IPS-NIHi7 (cell line): ENCODE measurements around the gene DUSP21.
"Not testable (repeated sequence)": the region's sequence is repeated elsewhere in the genome, so short reads cannot be mapped to it uniquely, and the experiment has no call there.

Experiments used
- DNase-seq: peaks from one replicate; pipeline ENCODE4 v3.0.0; 2012; ENCODE audit warnings: mixed read lengths; ENCODE audit errors: extremely low spot score

Gene DUSP21

GRCh38 chrX:44876086-44876485 is 32.3 kb downstream of the DUSP21 start:
- DNase-seq, result no peak

GRCh38 chrX:44876767-44877166 is 32.9 kb downstream of the DUSP21 start:
- no peak for DNase-seq

GRCh38 chrX:44878780-44879179 is 35.0 kb downstream of the DUSP21 start:
- no peak for DNase-seq

- DNase-seq, result no peak
Observed at GRCh38 chrX:44881549-44881948, 37.7 kb downstream of the DUSP21 start.

GRCh38 chrX:44882635-44883034 is 38.8 kb downstream of the DUSP21 start:
- DNase-seq, result no peak

GRCh38 chrX:44884944-44885343 is 41.1 kb downstream of the DUSP21 start:
- no peak for DNase-seq

GRCh38 chrX:44889824-44890223 is 46.0 kb downstream of the DUSP21 start:
- DNase-seq, result no peak

GRCh38 chrX:44890247-44890646 is 46.4 kb downstream of the DUSP21 start:
- DNase-seq, result no peak

- not testable (repeated sequence) for DNase-seq
Observed at GRCh38 chrX:44890687-44891086, 46.9 kb downstream of the DUSP21 start.

- no peak for DNase-seq
Observed at GRCh38 chrX:44891642-44892041, 47.8 kb downstream of the DUSP21 start.
